Measurements from ENCODE around the gene NEK6. TPM values are rescaled to one million over a fixed set of nuclear protein-coding genes. Genes with fewer than 3 reads are reported as not detected.

The NEK6 gene
- total RNA-seq, 1 experiment from 2014 or later, result 66.6 TPM

- POLR2A ChIA-PET, result no interaction called here
- intact Hi-C loops (cut with micrococcal nuclease; ENCODE audit: unreplicated experiment), result loop anchor here (10.0 kb wide), 1 partner anchor 129 kb away; no protein-coding TSS in a partner anchor
- Mint-ChIP-seq H3K4me1 (ENCODE audit: low read depth, unreplicated experiment) (peaks cover 6% of the 10 kb centered on the region), H3K4me3 (ENCODE audit: unreplicated experiment) (no peak overlapping the region), H3K27ac (ENCODE audit: unreplicated experiment) (no peak overlapping the region), H3K9me3 (ENCODE audit: unreplicated experiment) (no peaks in the 10 kb centered on the region), H3K36me3 (ENCODE audit: insufficient read depth, unreplicated experiment) (peaks cover 18% of the 10 kb centered on the region), H3K27me3 (ENCODE audit: insufficient read depth, unreplicated experiment) (no peaks in the 10 kb centered on the region)
- no peaks in the 10 kb centered on the region for H3K36me3 ChIP-seq (ENCODE audit: control insufficient read depth, insufficient read depth, low read length)
- no peak for TF ChIP-seq CTCF (IDR thresholded peaks at IDR 0.05; ENCODE audit: insufficient read depth in 1 of 2, low read depth in 1 of 2, low read length in 1 of 2, severe bottlenecking in 1 of 2, unreplicated experiment in 1 of 2)
- CTCF ChIA-PET, result no interaction called here
- H3K4me1 ChIP-seq, result no peaks in the 10 kb centered on the region
- no peaks in the 10 kb centered on the region for H3K9me3 ChIP-seq
- no TSS peak for BruUV-seq (replicated peaks)
- no peak overlapping the region for H3K4me3 ChIP-seq (ENCODE audit: low read depth, low read length)
- DNase-seq, result no peak
- H3K27me3 ChIP-seq (replicated peaks; ENCODE audit: control insufficient read depth, insufficient read depth, low read length), result no peaks in the 10 kb centered on the region
Observed at GRCh38 chr9:124254261-124254682, 3.5 kb upstream of the NEK6 start.

GRCh38 chr9:124255222-124255621 is 2.5 kb upstream of the NEK6 start:
- no peak for TF ChIP-seq CTCF (IDR thresholded peaks at IDR 0.05; ENCODE audit: insufficient read depth in 1 of 2, low read depth in 1 of 2, low read length in 1 of 2, severe bottlenecking in 1 of 2, unreplicated experiment in 1 of 2)
- H3K4me1 ChIP-seq, result peaks cover 7% of the 10 kb centered on the region
- intact Hi-C loops (cut with micrococcal nuclease; ENCODE audit: unreplicated experiment), result loop anchor here (10.0 kb wide), 1 partner anchor 130 kb away; no protein-coding TSS in a partner anchor
- H3K4me3 Mint-ChIP-seq (ENCODE audit: unreplicated experiment), result no peak overlapping the region
- H3K27me3 ChIP-seq (replicated peaks; ENCODE audit: control insufficient read depth, insufficient read depth, low read length), result no peaks in the 10 kb centered on the region
- no peaks in the 10 kb centered on the region for H3K27me3 Mint-ChIP-seq (ENCODE audit: insufficient read depth, unreplicated experiment)
- peaks cover 25% of the 10 kb centered on the region for H3K36me3 Mint-ChIP-seq (ENCODE audit: insufficient read depth, unreplicated experiment)
- H3K9me3 Mint-ChIP-seq (ENCODE audit: unreplicated experiment), result no peaks in the 10 kb centered on the region
- no peak for DNase-seq
- H3K4me1 Mint-ChIP-seq (ENCODE audit: low read depth, unreplicated experiment), result peaks cover 12% of the 10 kb centered on the region
- POLR2A ChIA-PET, result no interaction called here
- H3K4me3 ChIP-seq (ENCODE audit: low read depth, low read length), result no peak overlapping the region
- H3K27ac Mint-ChIP-seq (ENCODE audit: unreplicated experiment), result no peak overlapping the region
- BruUV-seq (replicated peaks), result no TSS peak
- H3K9me3 ChIP-seq, result no peaks in the 10 kb centered on the region
- CTCF ChIA-PET, result interaction anchor here (0.7 kb wide), 1 partner anchor 133 kb away, joined by 3 read pairs; no protein-coding TSS in a partner anchor
- H3K36me3 ChIP-seq (ENCODE audit: control insufficient read depth, insufficient read depth, low read length), result no peaks in the 10 kb centered on the region

- intact Hi-C loops (cut with micrococcal nuclease; ENCODE audit: unreplicated experiment), result loop anchor here (10.0 kb wide), 1 partner anchor 132 kb away; no protein-coding TSS in a partner anchor
- peaks cover 21% of the 10 kb centered on the region for H3K4me1 Mint-ChIP-seq (ENCODE audit: low read depth, unreplicated experiment)
- CTCF ChIA-PET, result no interaction called here
- no peaks in the 10 kb centered on the region for H3K27me3 Mint-ChIP-seq (ENCODE audit: insufficient read depth, unreplicated experiment)
- DNase-seq, result peak; percentile 24 to 61
- Histone ChIP-seq H3K4me1 (peaks cover 18% of the 10 kb centered on the region), H3K36me3 (ENCODE audit: control insufficient read depth, insufficient read depth, low read length) (0 out of 2 replicates have a peak, but pooled peaks cover 1% of the 10 kb centered on the region), H3K27me3 (replicated peaks; ENCODE audit: control insufficient read depth, insufficient read depth, low read length) (no peaks in the 10 kb centered on the region), H3K4me3 (ENCODE audit: low read depth, low read length) (no peak overlapping the region), H3K9me3 (no peaks in the 10 kb centered on the region)
- POLR2A ChIA-PET, result no interaction called here
- peak overlapping the region; percentile 98 for H3K4me3 Mint-ChIP-seq (ENCODE audit: unreplicated experiment)
- H3K27ac Mint-ChIP-seq (ENCODE audit: unreplicated experiment), result peak overlapping the region; percentile 11
- no TSS peak for BruUV-seq (replicated peaks)
- H3K9me3 Mint-ChIP-seq (ENCODE audit: unreplicated experiment), result no peaks in the 10 kb centered on the region
- no peak for TF ChIP-seq CTCF (IDR thresholded peaks at IDR 0.05; ENCODE audit: insufficient read depth in 1 of 2, low read depth in 1 of 2, low read length in 1 of 2, severe bottlenecking in 1 of 2, unreplicated experiment in 1 of 2)
- H3K36me3 Mint-ChIP-seq (ENCODE audit: insufficient read depth, unreplicated experiment), result peaks cover 25% of the 10 kb centered on the region
Observed at GRCh38 chr9:124256517-124257069, 1.2 kb upstream of the NEK6 start.

All from Caco-2 (cell line).